Measurements from ENCODE around the gene GJA3. TPM values are rescaled to one million over a fixed set of nuclear protein-coding genes. Genes with fewer than 3 reads are reported as not detected.

Gene GJA3
- total RNA-seq, 4 donors from 2014 or later: not detected

GRCh38 chr13:20190481-20191310 is 29.8 kb upstream of the GJA3 start:
- intact Hi-C loops (cut with DNase I; ENCODE audit: low total_unique reads) (no loop called here), in situ Hi-C loops (cut with MboI; ENCODE audit: low sequenced_read_pairs in 4 of 4) (loop anchor here (10.0 to 25.0 kb wide), 5 partner anchors 97 to 747 kb away; partner anchors contain the start of gene XPO4 (in 1 of the 4))
- Histone ChIP-seq H3K4me1 (peaks cover 17 to 19% of the 10 kb centered on the region in 2 donors), H3K4me3 (no peak overlapping the region), H3K27me3 (peaks cover 40 to 52% (median 43%) of the 10 kb centered on the region in 3 donors), H3K9me3 (no peaks in the 10 kb centered on the region), H3K27ac (no peak overlapping the region), H3K36me3 (no peaks in the 10 kb centered on the region)
- no peak for ATAC-seq
- no peak for TF ChIP-seq POLR2A (IDR thresholded peaks at IDR 0.05)
- no peak for DNase-seq

DNA sequence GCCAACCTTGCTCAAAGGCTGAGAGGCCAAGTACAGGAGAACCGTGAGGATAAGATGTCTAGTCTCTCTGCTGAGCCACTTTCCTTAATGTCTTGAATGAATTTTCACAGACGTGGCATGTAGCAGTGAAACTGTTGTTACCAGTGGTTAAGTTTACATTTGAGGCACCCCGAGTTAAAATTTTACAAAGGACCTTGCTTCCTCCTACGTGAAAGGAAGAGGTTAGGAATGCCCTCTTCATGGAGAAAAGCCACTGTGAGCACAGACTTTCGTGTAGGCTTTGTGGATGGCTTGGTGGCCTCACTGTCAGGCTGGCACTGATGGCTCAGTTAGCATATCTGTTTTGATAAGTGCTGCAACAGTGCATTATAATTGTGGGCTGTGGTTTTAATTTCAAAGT is 29.2 kb upstream of the GJA3 start:
- ATAC-seq (no peak), DNase-seq (no peak)
- in situ Hi-C loops (cut with MboI; ENCODE audit: low sequenced_read_pairs in 4 of 4): loop anchor here (10.0 to 25.0 kb wide), 5 partner anchors 97 to 747 kb away; partner anchors contain the start of gene XPO4 (in 1 of the 4)
- Histone ChIP-seq H3K36me3 (no peaks in the 10 kb centered on the region), H3K9me3 (no peaks in the 10 kb centered on the region), H3K27me3 (peaks cover 34 to 45% (median 37%) of the 10 kb centered on the region in 3 donors), H3K4me1 (peaks cover 17 to 19% of the 10 kb centered on the region in 2 donors), H3K4me3 (no peak overlapping the region), H3K27ac (no peak overlapping the region)
- intact Hi-C loops (cut with DNase I; ENCODE audit: low total_unique reads): no loop called here
- TF ChIP-seq, protein P1, sequence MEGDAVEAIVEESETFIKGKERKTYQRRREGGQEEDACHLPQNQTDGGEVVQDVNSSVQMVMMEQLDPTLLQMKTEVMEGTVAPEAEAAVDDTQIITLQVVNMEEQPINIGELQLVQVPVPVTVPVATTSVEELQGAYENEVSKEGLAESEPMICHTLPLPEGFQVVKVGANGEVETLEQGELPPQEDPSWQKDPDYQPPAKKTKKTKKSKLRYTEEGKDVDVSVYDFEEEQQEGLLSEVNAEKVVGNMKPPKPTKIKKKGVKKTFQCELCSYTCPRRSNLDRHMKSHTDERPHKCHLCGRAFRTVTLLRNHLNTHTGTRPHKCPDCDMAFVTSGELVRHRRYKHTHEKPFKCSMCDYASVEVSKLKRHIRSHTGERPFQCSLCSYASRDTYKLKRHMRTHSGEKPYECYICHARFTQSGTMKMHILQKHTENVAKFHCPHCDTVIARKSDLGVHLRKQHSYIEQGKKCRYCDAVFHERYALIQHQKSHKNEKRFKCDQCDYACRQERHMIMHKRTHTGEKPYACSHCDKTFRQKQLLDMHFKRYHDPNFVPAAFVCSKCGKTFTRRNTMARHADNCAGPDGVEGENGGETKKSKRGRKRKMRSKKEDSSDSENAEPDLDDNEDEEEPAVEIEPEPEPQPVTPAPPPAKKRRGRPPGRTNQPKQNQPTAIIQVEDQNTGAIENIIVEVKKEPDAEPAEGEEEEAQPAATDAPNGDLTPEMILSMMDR (IDR thresholded peaks at IDR 0.05 in 4 of 5, conservative IDR thresholded peaks at IDR 0.05 in 1 of 5): no peak
- TF ChIP-seq POLR2A (IDR thresholded peaks at IDR 0.05): no peak

DNA sequence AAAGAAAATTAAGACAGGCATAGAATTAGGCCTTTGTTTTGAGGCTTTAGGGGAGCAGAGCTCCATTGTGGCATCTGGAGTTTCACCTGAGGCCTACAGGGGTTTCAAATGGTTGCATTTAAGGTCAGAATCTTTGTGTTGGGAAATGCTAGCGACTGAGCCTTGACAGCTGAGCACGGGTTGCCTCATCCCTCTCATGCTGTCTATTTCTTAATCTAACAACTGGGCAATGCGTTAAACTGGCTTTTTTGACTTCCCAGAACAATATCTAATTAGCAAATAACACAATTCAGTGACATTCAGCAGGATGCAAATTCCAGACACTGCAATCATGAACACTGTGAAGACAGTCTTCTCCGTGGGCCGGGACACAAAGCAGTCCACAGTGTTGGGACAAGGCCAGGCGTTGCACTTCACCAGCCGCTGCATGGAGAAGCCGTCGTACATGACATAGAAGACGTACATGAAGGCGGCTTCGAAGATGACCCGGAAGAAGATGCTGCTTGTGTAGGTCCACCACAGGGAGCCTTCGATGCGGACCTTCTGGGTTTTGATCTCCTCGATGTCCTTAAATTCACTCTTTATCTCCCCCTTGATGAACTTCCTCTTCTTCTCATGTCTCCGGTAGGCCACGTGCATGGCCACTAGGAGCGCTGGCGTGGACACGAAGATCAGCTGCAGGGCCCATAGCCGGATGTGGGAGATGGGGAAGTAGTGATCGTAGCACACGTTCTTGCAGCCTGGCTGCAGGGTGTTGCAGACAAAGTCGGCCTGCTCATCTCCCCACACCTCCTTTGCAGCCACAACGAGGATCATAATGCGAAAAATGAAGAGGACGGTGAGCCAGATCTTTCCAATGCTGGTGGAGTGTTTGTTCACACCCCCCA is 28.1 kb upstream of the GJA3 start:
- Histone ChIP-seq H3K27ac (no peak overlapping the region), H3K9me3 (no peaks in the 10 kb centered on the region), H3K36me3 (no peaks in the 10 kb centered on the region), H3K27me3 (peaks cover 22 to 34% (median 25%) of the 10 kb centered on the region in 3 donors), H3K4me3 (no peak overlapping the region), H3K4me1 (peaks cover 13 to 15% of the 10 kb centered on the region in 2 donors)
- ATAC-seq (no peak), DNase-seq (no peak)
- TF ChIP-seq, protein P1 (IDR thresholded peaks at IDR 0.05 in 4 of 5, conservative IDR thresholded peaks at IDR 0.05 in 1 of 5): no peak
- TF ChIP-seq POLR2A (IDR thresholded peaks at IDR 0.05): no peak
- intact Hi-C loops (cut with DNase I; ENCODE audit: low total_unique reads): no loop called here
- in situ Hi-C loops (cut with MboI; ENCODE audit: low sequenced_read_pairs in 4 of 4): loop anchor here (25.0 kb wide), 4 partner anchors 98 to 748 kb away; partner anchors contain the start of gene XPO4 (in 1 of the 4)

DNA sequence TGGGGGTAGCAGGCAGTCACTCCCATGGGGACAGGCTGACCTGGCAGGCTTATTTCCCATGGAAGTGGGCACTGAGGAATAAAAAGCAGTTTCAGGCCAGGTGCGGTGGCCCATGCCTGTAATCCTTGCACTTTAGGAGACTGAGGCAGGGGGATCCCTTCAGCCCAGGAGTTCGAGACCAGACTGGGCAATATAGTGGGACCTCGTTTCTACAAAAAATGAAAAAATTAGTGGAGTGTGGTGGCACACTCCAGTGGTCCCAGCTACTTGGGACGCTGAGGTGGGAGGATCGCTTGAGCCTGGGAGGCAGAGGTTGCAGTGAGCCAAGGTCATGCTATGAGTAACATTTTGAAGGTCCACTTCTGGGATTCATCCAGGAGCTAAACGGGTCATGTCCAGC is 25.9 kb upstream of the GJA3 start:
- intact Hi-C loops (cut with DNase I; ENCODE audit: low total_unique reads) (no loop called here), in situ Hi-C loops (cut with MboI; ENCODE audit: low sequenced_read_pairs in 4 of 4) (loop anchor here (25.0 kb wide), 4 partner anchors 101 to 751 kb away; partner anchors contain the start of gene XPO4 (in 1 of the 4))
- ATAC-seq (no peak), DNase-seq (no peak)
- H3K4me3 ChIP-seq: no peak overlapping the region
- H3K27ac ChIP-seq: no peak overlapping the region
- peaks cover 0 to under 1% of the 10 kb centered on the region in 2 donors for H3K4me1 ChIP-seq
- H3K36me3 ChIP-seq: no peaks in the 10 kb centered on the region
- no peak for TF ChIP-seq POLR2A (IDR thresholded peaks at IDR 0.05)
- TF ChIP-seq, protein P1 (IDR thresholded peaks at IDR 0.05 in 4 of 5, conservative IDR thresholded peaks at IDR 0.05 in 1 of 5): no peak
- H3K27me3 ChIP-seq: peaks cover 3 to 12% (median 4%) of the 10 kb centered on the region in 3 donors
- H3K9me3 ChIP-seq: no peaks in the 10 kb centered on the region
